CD4-positive, alpha-beta memory T cell (primary cell): ENCODE data around the gene PPM1M. TPM values are rescaled to one million over a fixed set of nuclear protein-coding genes. Genes with fewer than 3 reads are reported as not detected.

Experiments used
- CTCF ChIA-PET: fragments of 350-600 bp; sonication (Branson Sonifier 250); formaldehyde crosslinking; loops from one replicate; lab custom pipeline; 2021; ENCODE audit warnings: inconsistent platforms; ENCODE audit not compliant: partially characterized antibody; lab: Charles Lee
- POLR2A ChIA-PET: fragments of 350-600 bp; sonication (Branson Sonifier 250); formaldehyde crosslinking; loops from one replicate; lab custom pipeline; 2021; ENCODE audit not compliant: partially characterized antibody; lab: Charles Lee
- DNase-seq, 5 donors: peaks; one replicate each; pipeline versions ENCODE4 v3.0.0 to v3.0.0-alpha.2; 2020 to 2022; ENCODE audit warnings: mixed read lengths in 1 of 5
- H3K27ac ChIP-seq: one replicate; pipeline ENCODE4 v1.7.0; 2013; ENCODE audit warnings: low read depth, low read length
- H3K27me3 ChIP-seq: 2 replicates; pipeline ENCODE4 v1.7.0; 2013; ENCODE audit warnings: mild to moderate bottlenecking, low read length, moderate library complexity; ENCODE audit not compliant: insufficient read depth
- H3K36me3 ChIP-seq: 2 replicates; pipeline ENCODE4 v1.7.0; 2013; ENCODE audit warnings: mild to moderate bottlenecking, low read length, moderate library complexity; ENCODE audit not compliant: insufficient read depth
- H3K4me1 ChIP-seq: 2 replicates; pipeline ENCODE4 v1.7.0; 2013; ENCODE audit warnings: mild to moderate bottlenecking, low read length, moderate library complexity; ENCODE audit not compliant: insufficient read depth
- H3K4me3 ChIP-seq, 2 donors: one replicate each; pipeline ENCODE4 v1.7.0; 2013; ENCODE audit warnings: low read length in 2 of 2, mild to moderate bottlenecking in 1 of 2
- H3K9me3 ChIP-seq, 2 donors: one replicate each; pipeline ENCODE4 v1.7.0; 2013; ENCODE audit warnings: low read length in 2 of 2, control low read depth in 1 of 2; ENCODE audit not compliant: control insufficient read depth in 1 of 2
- H3K27ac Mint-ChIP-seq, 7 donors: one replicate each; pipeline ENCODE4 v1.8.0; 2020 to 2021; ENCODE audit warnings: mixed read lengths in 7 of 7, mild to moderate bottlenecking in 6 of 7, inconsistent platforms in 3 of 7, moderate library complexity in 3 of 7
- H3K27me3 Mint-ChIP-seq, 2 donors: one replicate each; pipeline ENCODE4 v1.8.0; 2020 to 2021; ENCODE audit warnings: mixed read lengths in 2 of 2
- H3K36me3 Mint-ChIP-seq, 2 donors: one replicate each; pipeline ENCODE4 v1.8.0; 2020 to 2021; ENCODE audit warnings: mixed read lengths in 2 of 2, inconsistent platforms in 1 of 2, mild to moderate bottlenecking in 1 of 2
- H3K4me1 Mint-ChIP-seq, 4 donors: one replicate each; pipeline ENCODE4 v1.8.0; 2020 to 2021; ENCODE audit warnings: mixed read lengths in 4 of 4, mild to moderate bottlenecking in 1 of 4
- H3K4me3 Mint-ChIP-seq, 8 donors: one replicate each; pipeline ENCODE4 v1.8.0; 2020 to 2021; ENCODE audit warnings: mixed read lengths in 8 of 8, mild to moderate bottlenecking in 7 of 8, moderate library complexity in 6 of 8, inconsistent platforms in 3 of 8
- H3K9me3 Mint-ChIP-seq, 8 donors: one replicate each; pipeline ENCODE4 v1.8.0; 2020 to 2021; ENCODE audit warnings: mixed read lengths in 8 of 8, mild to moderate bottlenecking in 5 of 8, inconsistent platforms in 3 of 8, moderate library complexity in 1 of 8
- intact Hi-C: fragments of 100-400 bp; cut with micrococcal nuclease; formaldehyde crosslinking; loops from one replicate; pipeline ENCODE4 v1.15.1; 2023
- polyA plus RNA-seq, 2 donors: library from polyadenylated mRNA; unstranded; fragments of 300-500 nt; fragmentation: Illumina TruSeq; gene quantifications; one replicate each; pipeline ENCODE4 v1.2.3, GENCODE V29; 2021
- total RNA-seq, 2 experiments: library from RNA; stranded (reverse); gene quantifications; one replicate each; pipeline ENCODE4 v1.2.3, GENCODE V29; 2021

The PPM1M gene
- total and polyA plus RNA-seq, 4 experiments from 2014 or later, result 52.0 to 85.3 (median 75.7) TPM

- peaks cover 14 to 48% of the 10 kb centered on the region in 2 donors for H3K36me3 Mint-ChIP-seq
- H3K4me1 Mint-ChIP-seq, result peaks cover 23 to 77% (median 44%) of the 10 kb centered on the region in 4 donors
- no peak overlapping the region for H3K27ac ChIP-seq
- H3K27me3 Mint-ChIP-seq, result no peaks in the 10 kb centered on the region
- H3K9me3 ChIP-seq, result no peaks in the 10 kb centered on the region
- DNase-seq, result peak in 3 of 5 donors; percentile 39 to 50 (median 45)
- no peaks in the 10 kb centered on the region for H3K27me3 ChIP-seq
- H3K9me3 Mint-ChIP-seq, result no peaks in the 10 kb centered on the region
- ChIA-PET CTCF (interaction anchor here (0.7 to 31.1 kb wide), 16 partner anchors 8 to 216 kb away, joined by 3 to 684 read pairs (median 9); partner anchors contain the start of genes GLYCTK, PPM1M, TLR9 and WDR82), POLR2A (interaction anchor here (0.6 to 38.1 kb wide), 11 partner anchors 7 to 107 kb away, joined by 3 to 1950 read pairs (median 12); partner anchors contain the start of genes GLYCTK, PPM1M, TWF2 and WDR82)
- H3K4me1 ChIP-seq, result peaks cover 62% of the 10 kb centered on the region
- peak overlapping the region in 6 of 7 donors; percentile 6 to 73 (median 33) for H3K27ac Mint-ChIP-seq
- H3K4me3 ChIP-seq, result no peak overlapping the region
- peaks cover 50% of the 10 kb centered on the region for H3K36me3 ChIP-seq
- peak overlapping the region in 3 of 8 donors; percentile 6 to 16 (median 11) for H3K4me3 Mint-ChIP-seq
- intact Hi-C loops, result no loop called here
Observed at GRCh38 chr3:52232279-52233107, 13.1 kb upstream of the PPM1M start.

- ChIA-PET CTCF (interaction anchor here (1.9 to 31.1 kb wide), 7 partner anchors 12 to 213 kb away, joined by 9 to 684 read pairs (median 20); partner anchors contain the start of genes GLYCTK, TLR9 and WDR82), POLR2A (interaction anchor here (2.3 to 38.1 kb wide), 6 partner anchors 11 to 107 kb away, joined by 12 to 1950 read pairs (median 29); partner anchors contain the start of genes GLYCTK, PPM1M and WDR82)
- no peak for DNase-seq
- H3K36me3 ChIP-seq, result peaks cover 46% of the 10 kb centered on the region
- Mint-ChIP-seq H3K4me3 (peak overlapping the region in 2 of 8 donors; percentile 7 to 11), H3K27me3 (no peaks in the 10 kb centered on the region), H3K36me3 (peaks cover 14 to 42% of the 10 kb centered on the region in 2 donors), H3K9me3 (no peaks in the 10 kb centered on the region), H3K27ac (peak overlapping the region in 6 of 7 donors; percentile 42 to 73 (median 58)), H3K4me1 (peaks cover 23 to 79% (median 49%) of the 10 kb centered on the region in 4 donors)
- no peaks in the 10 kb centered on the region for H3K9me3 ChIP-seq
- no peak overlapping the region for H3K27ac ChIP-seq
- H3K27me3 ChIP-seq, result no peaks in the 10 kb centered on the region
- H3K4me3 ChIP-seq, result no peak overlapping the region
- intact Hi-C loops, result no loop called here
- H3K4me1 ChIP-seq, result peaks cover 69% of the 10 kb centered on the region
Observed at GRCh38 chr3:52233108-52233591, 12.4 kb upstream of the PPM1M start.

GRCh38 chr3:52233968-52234367, 11.6 kb upstream of the PPM1M start:
- Mint-ChIP-seq H3K27ac (peak overlapping the region; percentile 30 to 82 (median 73)), H3K36me3 (peaks cover 14 to 44% of the 10 kb centered on the region in 2 donors), H3K4me3 (peak overlapping the region in 3 of 8 donors; percentile 22 to 53 (median 29)), H3K4me1 (peaks cover 27 to 86% (median 52%) of the 10 kb centered on the region in 4 donors), H3K27me3 (no peaks in the 10 kb centered on the region), H3K9me3 (no peaks in the 10 kb centered on the region)
- Histone ChIP-seq H3K36me3 (peaks cover 41% of the 10 kb centered on the region), H3K4me3 (no peak overlapping the region), H3K27ac (no peak overlapping the region), H3K27me3 (no peaks in the 10 kb centered on the region), H3K9me3 (no peaks in the 10 kb centered on the region), H3K4me1 (peaks cover 72% of the 10 kb centered on the region)
- DNase-seq, result no peak
- intact Hi-C loops, result no loop called here
- ChIA-PET CTCF (interaction anchor here (11.0 to 31.1 kb wide), 3 partner anchors 13 to 104 kb away, joined by 179 to 684 read pairs (median 283); partner anchors contain the start of genes GLYCTK, TLR9 and WDR82), POLR2A (interaction anchor here (0.9 to 38.1 kb wide), 5 partner anchors 9 to 47 kb away, joined by 6 to 1950 read pairs (median 13); partner anchors contain the start of genes GLYCTK, PPM1M, TLR9 and WDR82)

- no peak for DNase-seq
- Histone ChIP-seq H3K9me3 (no peaks in the 10 kb centered on the region), H3K36me3 (peaks cover 33% of the 10 kb centered on the region), H3K27me3 (no peaks in the 10 kb centered on the region), H3K4me3 (no peak overlapping the region), H3K4me1 (peaks cover 74% of the 10 kb centered on the region), H3K27ac (no peak overlapping the region)
- H3K27ac Mint-ChIP-seq, result peak overlapping the region; percentile 63 to 82 (median 75)
- H3K4me3 Mint-ChIP-seq, result peak overlapping the region in 5 of 8 donors; percentile 31 to 60 (median 46)
- intact Hi-C loops, result no loop called here
- peaks cover 14 to 42% of the 10 kb centered on the region in 2 donors for H3K36me3 Mint-ChIP-seq
- POLR2A ChIA-PET, result interaction anchor here (0.9 to 38.1 kb wide), 7 partner anchors 9 to 105 kb away, joined by 6 to 1950 read pairs (median 13); partner anchors contain the start of genes GLYCTK, PPM1M, TLR9 and WDR82
- H3K9me3 Mint-ChIP-seq, result no peaks in the 10 kb centered on the region
- CTCF ChIA-PET, result interaction anchor here (0.8 to 31.1 kb wide), 6 partner anchors 8 to 179 kb away, joined by 3 to 684 read pairs (median 92); partner anchors contain the start of genes DUSP7, GLYCTK, TLR9 and WDR82
- H3K27me3 Mint-ChIP-seq, result no peaks in the 10 kb centered on the region
- peaks cover 29 to 93% (median 56%) of the 10 kb centered on the region in 4 donors for H3K4me1 Mint-ChIP-seq
Observed at GRCh38 chr3:52234516-52235447, 10.8 kb upstream of the PPM1M start.

GRCh38 chr3:52236424-52236886, 9.1 kb upstream of the PPM1M start:
- Histone ChIP-seq H3K27ac (peak overlapping the region; percentile 92), H3K36me3 (peaks cover 17% of the 10 kb centered on the region), H3K9me3 (no peaks in the 10 kb centered on the region), H3K4me1 (peaks cover 85% of the 10 kb centered on the region), H3K4me3 (no peak overlapping the region), H3K27me3 (no peaks in the 10 kb centered on the region)
- Mint-ChIP-seq H3K4me1 (peaks cover 42 to 95% (median 68%) of the 10 kb centered on the region in 4 donors), H3K4me3 (peak overlapping the region in 7 of 8 donors; percentile 54 to 99 (median 59)), H3K27me3 (no peaks in the 10 kb centered on the region), H3K9me3 (no peaks in the 10 kb centered on the region), H3K27ac (peak overlapping the region in 6 of 7 donors; percentile 13 to 82 (median 56)), H3K36me3 (peaks cover 3 to 33% of the 10 kb centered on the region in 2 donors)
- DNase-seq, result no peak
- ChIA-PET CTCF (interaction anchor here (0.7 to 31.1 kb wide), 6 partner anchors 11 to 491 kb away, joined by 3 to 684 read pairs (median 92); partner anchors contain the start of genes GLYCTK, TLR9 and WDR82), POLR2A (interaction anchor here (1.5 to 38.1 kb wide), 8 partner anchors 11 to 103 kb away, joined by 5 to 1950 read pairs (median 20); partner anchors contain the start of genes GLYCTK, PPM1M, TLR9 and WDR82)
- intact Hi-C loops, result no loop called here
